KMS-11 (cell line): ENCODE results near the gene PNMA6E.

Experiments used
- H2AFZ ChIP-seq: fragments of 200-600 bp; sonication (generic); 2 replicates; pipeline ENCODE4 v1.6.1; 2016; ENCODE audit warnings: antibody characterized with exemption, mixed run types, low read depth
- H3K27ac ChIP-seq: fragments of 200-600 bp; sonication (generic); 2 replicates; pipeline ENCODE4 v1.6.1; 2016; ENCODE audit warnings: mild to moderate bottlenecking, mixed run types
- H3K27me3 ChIP-seq: fragments of 200-600 bp; sonication (generic); 2 replicates; pipeline ENCODE4 v1.6.1; 2017; ENCODE audit warnings: mild to moderate bottlenecking, low read depth, mixed run types, moderate library complexity; ENCODE audit not compliant: insufficient read depth
- H3K36me3 ChIP-seq: fragments of 200-600 bp; sonication (generic); 2 replicates; pipeline ENCODE4 v1.6.1; 2017; ENCODE audit warnings: mild to moderate bottlenecking, mixed run types; ENCODE audit not compliant: insufficient read depth
- H3K4me1 ChIP-seq: fragments of 200-600 bp; sonication (generic); 2 replicates; pipeline ENCODE4 v1.6.1; 2016; ENCODE audit warnings: mild to moderate bottlenecking, low read depth, mixed run types; ENCODE audit not compliant: poor library complexity, severe bottlenecking
- H3K4me2 ChIP-seq: fragments of 200-600 bp; sonication (generic); 2 replicates; pipeline ENCODE4 v1.7.0; 2016; ENCODE audit warnings: mild to moderate bottlenecking, mixed run types
- H3K4me3 ChIP-seq: fragments of 200-600 bp; sonication (generic); IDR thresholded peaks from 2 replicates; pipeline ENCODE4 v1.6.1; 2017; ENCODE audit warnings: low read depth, low read length, mixed read lengths; ENCODE audit not compliant: insufficient read depth
- H3K79me2 ChIP-seq: fragments of 200-600 bp; sonication (generic); 2 replicates; pipeline ENCODE4 v1.6.1; 2016; ENCODE audit warnings: low read depth, mixed run types; ENCODE audit not compliant: insufficient read depth
- H3K9ac ChIP-seq: fragments of 200-600 bp; sonication (generic); 2 replicates; pipeline ENCODE4 v1.6.1; 2016; ENCODE audit warnings: mild to moderate bottlenecking, mixed run types
- H4K20me1 ChIP-seq: fragments of 200-600 bp; sonication (generic); 2 replicates; pipeline ENCODE4 v1.6.1; 2016; ENCODE audit warnings: mild to moderate bottlenecking, mixed run types; ENCODE audit not compliant: insufficient read depth
- TF ChIP-seq, protein P1 (sequence below): fragments of 200-600 bp; sonication (generic); conservative IDR thresholded peaks from 2 replicates; pipeline ENCODE4 v1.6.1; 2017; ENCODE audit warnings: low read depth, mild to moderate bottlenecking, antibody characterized with exemption, low read length, moderate library complexity, mixed read lengths

PNMA6E gene

DNA sequence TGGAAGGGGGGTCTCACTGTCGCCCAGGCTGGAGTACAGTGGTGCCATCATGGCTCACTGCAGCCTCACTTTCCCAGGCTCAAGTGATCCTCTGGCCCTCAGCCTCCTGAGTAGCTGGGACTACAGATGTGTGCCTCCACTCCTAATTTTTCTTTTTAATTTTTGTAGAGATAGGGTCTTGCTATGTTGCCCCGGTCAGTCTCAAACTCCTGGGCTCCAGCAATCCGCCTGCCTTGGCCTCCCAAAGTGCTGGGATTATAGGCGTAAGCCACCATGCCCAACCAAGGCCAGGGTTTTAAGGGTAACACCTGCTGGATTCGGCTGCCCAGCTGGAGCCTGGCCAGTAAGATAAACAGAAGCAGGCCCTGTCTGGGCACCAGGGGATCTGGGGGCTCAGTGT, 41.3 kb upstream of the PNMA6E start:
- H3K4me1 ChIP-seq = no peaks in the 10 kb centered on the region
- no peak overlapping the region for H3K27ac ChIP-seq
- H3K27me3 ChIP-seq = no peaks in the 10 kb centered on the region
- no peak overlapping the region for H3K4me2 ChIP-seq
- H3K36me3 ChIP-seq = no peaks in the 10 kb centered on the region
- no peak overlapping the region for H3K9ac ChIP-seq
- H3K79me2 ChIP-seq = no peaks in the 10 kb centered on the region
- H2AFZ ChIP-seq = no peak overlapping the region
- TF ChIP-seq, protein P1, sequence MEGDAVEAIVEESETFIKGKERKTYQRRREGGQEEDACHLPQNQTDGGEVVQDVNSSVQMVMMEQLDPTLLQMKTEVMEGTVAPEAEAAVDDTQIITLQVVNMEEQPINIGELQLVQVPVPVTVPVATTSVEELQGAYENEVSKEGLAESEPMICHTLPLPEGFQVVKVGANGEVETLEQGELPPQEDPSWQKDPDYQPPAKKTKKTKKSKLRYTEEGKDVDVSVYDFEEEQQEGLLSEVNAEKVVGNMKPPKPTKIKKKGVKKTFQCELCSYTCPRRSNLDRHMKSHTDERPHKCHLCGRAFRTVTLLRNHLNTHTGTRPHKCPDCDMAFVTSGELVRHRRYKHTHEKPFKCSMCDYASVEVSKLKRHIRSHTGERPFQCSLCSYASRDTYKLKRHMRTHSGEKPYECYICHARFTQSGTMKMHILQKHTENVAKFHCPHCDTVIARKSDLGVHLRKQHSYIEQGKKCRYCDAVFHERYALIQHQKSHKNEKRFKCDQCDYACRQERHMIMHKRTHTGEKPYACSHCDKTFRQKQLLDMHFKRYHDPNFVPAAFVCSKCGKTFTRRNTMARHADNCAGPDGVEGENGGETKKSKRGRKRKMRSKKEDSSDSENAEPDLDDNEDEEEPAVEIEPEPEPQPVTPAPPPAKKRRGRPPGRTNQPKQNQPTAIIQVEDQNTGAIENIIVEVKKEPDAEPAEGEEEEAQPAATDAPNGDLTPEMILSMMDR = no peak
- no peaks in the 10 kb centered on the region for H4K20me1 ChIP-seq
- H3K4me3 ChIP-seq = no peak overlapping the region

DNA sequence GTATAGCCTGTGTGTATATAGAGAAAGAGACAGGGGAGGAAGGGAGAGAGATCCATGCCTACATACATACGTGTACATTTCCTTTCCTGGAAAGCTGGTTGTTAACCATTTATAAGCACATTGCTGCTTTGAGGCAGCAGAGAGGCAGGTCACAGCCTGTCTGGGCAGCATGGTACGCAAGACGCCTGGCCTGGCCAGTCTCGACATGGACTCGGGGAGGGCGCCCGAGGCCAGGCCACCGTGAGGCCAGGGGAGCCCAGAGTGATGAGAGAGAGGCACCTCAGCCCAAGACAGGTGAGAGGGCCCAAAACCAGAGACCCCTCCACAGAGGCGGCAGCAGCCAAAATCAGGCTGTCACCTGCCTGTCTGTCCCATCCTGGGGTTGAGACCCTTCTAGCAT, 40.8 kb upstream of the PNMA6E start:
- Histone ChIP-seq H4K20me1 (no peaks in the 10 kb centered on the region), H2AFZ (no peak overlapping the region), H3K79me2 (no peaks in the 10 kb centered on the region), H3K27me3 (no peaks in the 10 kb centered on the region), H3K36me3 (no peaks in the 10 kb centered on the region), H3K9ac (no peak overlapping the region), H3K4me2 (no peak overlapping the region), H3K4me1 (no peaks in the 10 kb centered on the region), H3K4me3 (no peak overlapping the region), H3K27ac (no peak overlapping the region)
- TF ChIP-seq, protein P1 = no peak

DNA sequence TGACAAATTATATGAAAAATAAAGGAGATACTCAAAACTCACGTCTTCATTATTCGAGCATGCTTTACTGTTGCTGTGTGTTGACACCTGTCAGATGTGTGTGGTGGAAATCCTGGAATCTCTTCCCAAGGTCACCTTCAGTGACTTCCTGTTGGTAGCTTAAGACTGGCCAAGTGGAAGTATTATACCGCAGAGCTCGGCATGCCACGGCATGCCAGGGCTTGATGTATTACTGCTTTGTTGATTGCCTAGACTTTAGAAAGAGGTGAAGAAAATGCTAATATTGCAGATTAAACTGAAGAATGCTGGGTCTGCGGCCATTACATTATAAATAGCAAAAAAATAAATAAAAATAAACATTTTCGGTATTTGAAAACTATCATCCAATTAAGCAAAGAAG, 40.1 kb upstream of the PNMA6E start:
- Histone ChIP-seq H2AFZ (no peak overlapping the region), H3K4me3 (no peak overlapping the region), H3K4me1 (no peaks in the 10 kb centered on the region), H3K9ac (no peak overlapping the region), H3K36me3 (no peaks in the 10 kb centered on the region), H3K27me3 (no peaks in the 10 kb centered on the region), H3K27ac (no peak overlapping the region), H3K79me2 (no peaks in the 10 kb centered on the region), H4K20me1 (no peaks in the 10 kb centered on the region), H3K4me2 (no peak overlapping the region)
- TF ChIP-seq, protein P1 = no peak

DNA sequence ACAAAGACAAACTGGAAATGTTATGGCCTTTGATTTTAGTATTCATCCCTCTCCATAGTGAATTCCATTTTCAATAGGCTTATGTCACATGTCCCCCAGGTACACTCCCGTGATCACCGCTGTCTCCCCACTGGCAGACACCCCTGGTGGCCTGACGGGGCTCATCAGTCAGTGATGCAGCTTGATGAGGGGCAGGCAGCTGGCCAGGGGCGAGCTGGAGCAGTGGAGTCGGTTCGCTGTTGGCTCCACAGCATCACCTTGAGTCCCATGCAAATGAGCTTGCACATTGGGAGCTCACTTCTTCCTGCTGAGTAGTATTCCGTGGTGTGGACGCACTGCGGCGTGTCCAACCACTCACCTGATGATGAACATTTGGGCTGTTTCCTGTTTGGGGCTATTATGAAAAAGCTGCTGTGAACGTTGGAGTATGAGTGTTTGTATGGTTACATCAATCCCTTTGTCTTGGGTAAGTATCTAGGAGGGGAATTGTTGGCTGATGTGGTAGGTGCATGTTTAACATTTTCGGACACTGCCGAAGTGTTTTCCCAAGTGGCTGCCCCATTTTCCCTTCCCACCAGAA, 39.5 kb upstream of the PNMA6E start:
- H3K4me2 ChIP-seq = no peak overlapping the region
- H3K79me2 ChIP-seq = no peaks in the 10 kb centered on the region
- H3K36me3 ChIP-seq = no peaks in the 10 kb centered on the region
- no peaks in the 10 kb centered on the region for H3K27me3 ChIP-seq
- H3K9ac ChIP-seq = no peak overlapping the region
- no peak overlapping the region for H3K4me3 ChIP-seq
- no peak overlapping the region for H3K27ac ChIP-seq
- no peak overlapping the region for H2AFZ ChIP-seq
- TF ChIP-seq, protein P1 = no peak
- H3K4me1 ChIP-seq = no peaks in the 10 kb centered on the region
- no peaks in the 10 kb centered on the region for H4K20me1 ChIP-seq
